ENCODE measurements around the gene CBS.

DNA sequence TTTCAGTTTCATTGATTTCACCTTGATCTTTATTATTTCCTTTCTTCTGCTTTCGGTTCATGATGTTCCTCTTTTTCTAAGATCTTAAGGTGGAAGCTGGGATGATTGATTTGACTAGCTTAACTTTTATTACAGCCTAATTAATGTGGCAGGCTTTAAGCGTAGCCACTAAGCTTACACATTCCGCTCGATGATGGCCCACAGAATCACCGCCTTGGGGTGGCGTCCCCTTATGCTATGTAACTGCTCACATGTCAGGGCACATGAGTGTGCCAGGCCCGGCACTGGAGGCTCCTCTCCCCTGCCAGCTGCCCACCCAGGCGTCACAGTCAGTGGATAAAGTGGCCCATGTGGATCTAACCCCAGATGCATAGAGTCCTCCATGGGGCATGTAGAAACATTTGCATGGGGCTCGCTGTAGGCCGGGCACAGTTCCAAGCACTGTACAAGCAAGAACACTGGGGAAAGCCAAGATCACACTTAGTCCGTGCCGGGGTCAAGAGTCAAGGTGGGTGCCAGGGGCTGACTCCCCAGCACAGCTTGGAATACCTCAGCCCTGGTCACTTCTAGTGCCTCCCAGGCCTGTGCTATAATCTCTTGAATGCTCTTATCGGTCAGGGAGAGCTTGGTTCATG lies 59.6 kb downstream of the CBS start:
- TF ChIP-seq, protein P1, sequence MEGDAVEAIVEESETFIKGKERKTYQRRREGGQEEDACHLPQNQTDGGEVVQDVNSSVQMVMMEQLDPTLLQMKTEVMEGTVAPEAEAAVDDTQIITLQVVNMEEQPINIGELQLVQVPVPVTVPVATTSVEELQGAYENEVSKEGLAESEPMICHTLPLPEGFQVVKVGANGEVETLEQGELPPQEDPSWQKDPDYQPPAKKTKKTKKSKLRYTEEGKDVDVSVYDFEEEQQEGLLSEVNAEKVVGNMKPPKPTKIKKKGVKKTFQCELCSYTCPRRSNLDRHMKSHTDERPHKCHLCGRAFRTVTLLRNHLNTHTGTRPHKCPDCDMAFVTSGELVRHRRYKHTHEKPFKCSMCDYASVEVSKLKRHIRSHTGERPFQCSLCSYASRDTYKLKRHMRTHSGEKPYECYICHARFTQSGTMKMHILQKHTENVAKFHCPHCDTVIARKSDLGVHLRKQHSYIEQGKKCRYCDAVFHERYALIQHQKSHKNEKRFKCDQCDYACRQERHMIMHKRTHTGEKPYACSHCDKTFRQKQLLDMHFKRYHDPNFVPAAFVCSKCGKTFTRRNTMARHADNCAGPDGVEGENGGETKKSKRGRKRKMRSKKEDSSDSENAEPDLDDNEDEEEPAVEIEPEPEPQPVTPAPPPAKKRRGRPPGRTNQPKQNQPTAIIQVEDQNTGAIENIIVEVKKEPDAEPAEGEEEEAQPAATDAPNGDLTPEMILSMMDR (IDR thresholded peaks at IDR 0.05) = no peak
- TF ChIP-seq POLR2A (IDR thresholded peaks at IDR 0.05) (no peak), EP300 (IDR thresholded peaks at IDR 0.05) (no peak)

Measured in tibial nerve (tissue), 4 donors.